Stimulated activated naive CD8-positive, alpha-beta T cell treated with anti-CD3 and anti-CD28 coated beads, Interleukin-15, Interleukin-2, amounts not matched to agents 100 ng/mL and 50 ng/mL, for 24 hours (primary cell): Measurements from ENCODE around the gene CACNA1I.

Experiments used
- H3K27ac Mint-ChIP-seq: one replicate; pipeline ENCODE4 v1.8.0; 2021; ENCODE audit warnings: mild to moderate bottlenecking, mixed read lengths
- H3K27me3 Mint-ChIP-seq: one replicate; pipeline ENCODE4 v1.8.0; 2021; ENCODE audit warnings: mixed read lengths
- H3K36me3 Mint-ChIP-seq: one replicate; pipeline ENCODE4 v1.8.0; 2021; ENCODE audit warnings: low read depth, mixed read lengths
- H3K4me1 Mint-ChIP-seq: one replicate; pipeline ENCODE4 v1.8.0; 2021; ENCODE audit warnings: low read depth, mixed read lengths
- H3K4me3 Mint-ChIP-seq: one replicate; pipeline ENCODE4 v1.8.0; 2021; ENCODE audit warnings: mild to moderate bottlenecking, mixed read lengths
- H3K9me3 Mint-ChIP-seq: one replicate; pipeline ENCODE4 v1.8.0; 2021; ENCODE audit warnings: mixed read lengths

The CACNA1I gene

GRCh38 chr22:39616051-39616450 lies 45.5 kb downstream of the CACNA1I start:
- H3K27ac Mint-ChIP-seq = no peak overlapping the region
- peaks cover 4% of the 10 kb centered on the region for H3K36me3 Mint-ChIP-seq
- H3K9me3 Mint-ChIP-seq = peaks cover 6% of the 10 kb centered on the region
- peaks cover 21% of the 10 kb centered on the region for H3K27me3 Mint-ChIP-seq
- H3K4me3 Mint-ChIP-seq = no peak overlapping the region
- H3K4me1 Mint-ChIP-seq = peaks cover 28% of the 10 kb centered on the region

GRCh38 chr22:39616781-39617180 lies 46.2 kb downstream of the CACNA1I start:
- Mint-ChIP-seq H3K36me3 (peaks cover 4% of the 10 kb centered on the region), H3K9me3 (peaks cover 6% of the 10 kb centered on the region), H3K4me3 (no peak overlapping the region), H3K4me1 (peaks cover 28% of the 10 kb centered on the region), H3K27me3 (peaks cover 21% of the 10 kb centered on the region), H3K27ac (no peak overlapping the region)

- no peak overlapping the region for H3K4me3 Mint-ChIP-seq
Observed at GRCh38 chr22:39617342-39617741, 46.8 kb downstream of the CACNA1I start.

GRCh38 chr22:39617970-39618757 lies 47.6 kb downstream of the CACNA1I start:
- no peaks in the 10 kb centered on the region for H3K36me3 Mint-ChIP-seq
- no peaks in the 10 kb centered on the region for H3K9me3 Mint-ChIP-seq
- peaks cover 21% of the 10 kb centered on the region for H3K27me3 Mint-ChIP-seq
- no peak overlapping the region for H3K4me3 Mint-ChIP-seq
- H3K4me1 Mint-ChIP-seq = peaks cover 19% of the 10 kb centered on the region
- H3K27ac Mint-ChIP-seq = no peak overlapping the region

More at GRCh38 chr22:39617342-39617741, 46.8 kb downstream of the CACNA1I start:
- Mint-ChIP-seq H3K36me3 (peaks cover 4% of the 10 kb centered on the region), H3K4me1 (peaks cover 27% of the 10 kb centered on the region), H3K27me3 (peaks cover 21% of the 10 kb centered on the region), H3K27ac (no peak overlapping the region), H3K9me3 (peaks cover 5% of the 10 kb centered on the region)

- Mint-ChIP-seq H3K36me3 (no peaks in the 10 kb centered on the region), H3K4me3 (no peak overlapping the region), H3K4me1 (peaks cover 14% of the 10 kb centered on the region), H3K9me3 (no peaks in the 10 kb centered on the region), H3K27me3 (peaks cover 21% of the 10 kb centered on the region), H3K27ac (no peak overlapping the region)
Observed at GRCh38 chr22:39618996-39619530, 48.5 kb downstream of the CACNA1I start.

GRCh38 chr22:39620924-39621690 lies 50.6 kb downstream of the CACNA1I start:
- no peaks in the 10 kb centered on the region for H3K9me3 Mint-ChIP-seq
- no peak overlapping the region for H3K27ac Mint-ChIP-seq
- peaks cover 14% of the 10 kb centered on the region for H3K4me1 Mint-ChIP-seq
- no peak overlapping the region for H3K4me3 Mint-ChIP-seq
- no peaks in the 10 kb centered on the region for H3K36me3 Mint-ChIP-seq
- peaks cover 16% of the 10 kb centered on the region for H3K27me3 Mint-ChIP-seq

GRCh38 chr22:39621826-39622225 lies 51.3 kb downstream of the CACNA1I start:
- H3K4me1 Mint-ChIP-seq = peaks cover 12% of the 10 kb centered on the region
- no peak overlapping the region for H3K27ac Mint-ChIP-seq
- H3K27me3 Mint-ChIP-seq = peaks cover 18% of the 10 kb centered on the region
- H3K9me3 Mint-ChIP-seq = no peaks in the 10 kb centered on the region
- no peak overlapping the region for H3K4me3 Mint-ChIP-seq
- no peaks in the 10 kb centered on the region for H3K36me3 Mint-ChIP-seq

GRCh38 chr22:39622881-39623367 lies 52.4 kb downstream of the CACNA1I start:
- Mint-ChIP-seq H3K36me3 (no peaks in the 10 kb centered on the region), H3K4me3 (no peak overlapping the region), H3K9me3 (no peaks in the 10 kb centered on the region), H3K4me1 (peaks cover 5% of the 10 kb centered on the region), H3K27ac (no peak overlapping the region), H3K27me3 (peaks cover 12% of the 10 kb centered on the region)

- Mint-ChIP-seq H3K4me1 (no peaks in the 10 kb centered on the region), H3K9me3 (no peaks in the 10 kb centered on the region), H3K36me3 (no peaks in the 10 kb centered on the region), H3K27me3 (peaks cover 8% of the 10 kb centered on the region), H3K27ac (no peak overlapping the region), H3K4me3 (no peak overlapping the region)
Observed at GRCh38 chr22:39623603-39624500, 53.3 kb downstream of the CACNA1I start.

GRCh38 chr22:39624501-39624821 lies 53.9 kb downstream of the CACNA1I start:
- Mint-ChIP-seq H3K36me3 (no peaks in the 10 kb centered on the region), H3K4me1 (no peaks in the 10 kb centered on the region), H3K27ac (no peak overlapping the region), H3K9me3 (no peaks in the 10 kb centered on the region), H3K4me3 (no peak overlapping the region), H3K27me3 (peaks cover 8% of the 10 kb centered on the region)

GRCh38 chr22:39625569-39626537 lies 55.3 kb downstream of the CACNA1I start:
- H3K27me3 Mint-ChIP-seq = peaks cover 4% of the 10 kb centered on the region
- H3K9me3 Mint-ChIP-seq = no peaks in the 10 kb centered on the region
- H3K4me3 Mint-ChIP-seq = no peak overlapping the region
- no peaks in the 10 kb centered on the region for H3K4me1 Mint-ChIP-seq
- no peaks in the 10 kb centered on the region for H3K36me3 Mint-ChIP-seq
- H3K27ac Mint-ChIP-seq = no peak overlapping the region

GRCh38 chr22:39627208-39627607 lies 56.7 kb downstream of the CACNA1I start:
- Mint-ChIP-seq H3K4me3 (no peak overlapping the region), H3K36me3 (no peaks in the 10 kb centered on the region), H3K4me1 (no peaks in the 10 kb centered on the region), H3K9me3 (no peaks in the 10 kb centered on the region), H3K27me3 (peaks cover 4% of the 10 kb centered on the region), H3K27ac (no peak overlapping the region)

GRCh38 chr22:39627865-39628562 lies 57.5 kb downstream of the CACNA1I start:
- no peak overlapping the region for H3K27ac Mint-ChIP-seq
- no peaks in the 10 kb centered on the region for H3K9me3 Mint-ChIP-seq
- H3K27me3 Mint-ChIP-seq = peaks cover 4% of the 10 kb centered on the region
- H3K36me3 Mint-ChIP-seq = no peaks in the 10 kb centered on the region
- no peaks in the 10 kb centered on the region for H3K4me1 Mint-ChIP-seq
- no peak overlapping the region for H3K4me3 Mint-ChIP-seq
